ENCODE results near the gene SDCBP2. TPM values are rescaled to one million over a fixed set of nuclear protein-coding genes. Genes with fewer than 3 reads are reported as not detected.

Gene SDCBP2
- total RNA-seq, 1 donor from 2014 or later, result 1.6 TPM

DNA sequence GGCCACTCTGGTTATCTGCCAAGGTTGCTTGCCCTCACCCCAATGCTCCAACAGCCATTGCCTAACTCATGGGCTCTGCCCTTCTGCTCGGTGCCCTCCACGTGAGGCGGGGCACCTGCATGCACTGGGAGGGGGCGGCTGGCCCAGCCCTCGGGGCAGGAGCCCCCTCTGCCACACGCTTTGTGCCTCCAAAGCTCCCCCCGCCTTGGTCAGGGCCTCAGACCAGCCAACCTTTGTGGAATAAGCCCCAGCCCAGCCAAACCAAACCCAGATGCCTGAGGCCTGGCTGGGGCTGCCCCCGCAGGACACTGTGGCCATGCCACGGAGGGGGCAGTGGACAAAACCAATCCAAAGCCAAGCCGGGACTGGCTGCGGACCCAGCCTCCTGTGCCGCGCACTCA, 21.4 kb downstream of the SDCBP2 start:
- no peak overlapping the region for H3K4me3 ChIP-seq
- DNase-seq (ENCODE audit: low spot score), result no peak

GRCh38 chr20:1307171-1307570, 21.8 kb downstream of the SDCBP2 start:
- Mint-ChIP-seq H3K36me3 (no peaks in the 10 kb centered on the region), H3K27me3 (ENCODE audit: insufficient read depth, low read depth) (no peaks in the 10 kb centered on the region), H3K27ac (peak overlapping the region; percentile 42), H3K4me3 (no peak overlapping the region), H3K9me3 (no peaks in the 10 kb centered on the region), H3K4me1 (peaks cover 16% of the 10 kb centered on the region)
- Histone ChIP-seq H4K20me1 (ENCODE audit: low read depth) (no peaks in the 10 kb centered on the region), H2AFZ (replicated peaks) (no peak overlapping the region), H3K36me3 (no peaks in the 10 kb centered on the region), H3K27ac (no peak overlapping the region), H3K9me3 (ENCODE audit: low read depth) (no peaks in the 10 kb centered on the region), H3F3A (ENCODE audit: low read depth) (no peaks in the 10 kb centered on the region), H3K4me3 (no peak overlapping the region), H3K4me2 (no peak overlapping the region), H3K9ac (no peak overlapping the region), H3K4me1 (peaks cover 8% of the 10 kb centered on the region), H3K79me2 (ENCODE audit: low read depth) (no peaks in the 10 kb centered on the region), H3K27me3 (peaks cover under 1% of the 10 kb centered on the region)
- DNase-seq (ENCODE audit: low spot score), result no peak
- TF ChIP-seq, protein P1, sequence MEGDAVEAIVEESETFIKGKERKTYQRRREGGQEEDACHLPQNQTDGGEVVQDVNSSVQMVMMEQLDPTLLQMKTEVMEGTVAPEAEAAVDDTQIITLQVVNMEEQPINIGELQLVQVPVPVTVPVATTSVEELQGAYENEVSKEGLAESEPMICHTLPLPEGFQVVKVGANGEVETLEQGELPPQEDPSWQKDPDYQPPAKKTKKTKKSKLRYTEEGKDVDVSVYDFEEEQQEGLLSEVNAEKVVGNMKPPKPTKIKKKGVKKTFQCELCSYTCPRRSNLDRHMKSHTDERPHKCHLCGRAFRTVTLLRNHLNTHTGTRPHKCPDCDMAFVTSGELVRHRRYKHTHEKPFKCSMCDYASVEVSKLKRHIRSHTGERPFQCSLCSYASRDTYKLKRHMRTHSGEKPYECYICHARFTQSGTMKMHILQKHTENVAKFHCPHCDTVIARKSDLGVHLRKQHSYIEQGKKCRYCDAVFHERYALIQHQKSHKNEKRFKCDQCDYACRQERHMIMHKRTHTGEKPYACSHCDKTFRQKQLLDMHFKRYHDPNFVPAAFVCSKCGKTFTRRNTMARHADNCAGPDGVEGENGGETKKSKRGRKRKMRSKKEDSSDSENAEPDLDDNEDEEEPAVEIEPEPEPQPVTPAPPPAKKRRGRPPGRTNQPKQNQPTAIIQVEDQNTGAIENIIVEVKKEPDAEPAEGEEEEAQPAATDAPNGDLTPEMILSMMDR (IDR thresholded peaks at IDR 0.05), result no peak
- TF ChIP-seq EZH2phosphoT487 (IDR thresholded peaks at IDR 0.05) (no peak), EZH2 (IDR thresholded peaks at IDR 0.05) (no peak)

More for the DNA sequence above, 21.4 kb downstream of the SDCBP2 start:
- H2AFZ ChIP-seq (replicated peaks), result no peak overlapping the region
- Mint-ChIP-seq H3K27ac (no peak overlapping the region), H3K4me3 (no peak overlapping the region), H3K4me1 (peaks cover 16% of the 10 kb centered on the region), H3K27me3 (ENCODE audit: insufficient read depth, low read depth) (no peaks in the 10 kb centered on the region), H3K36me3 (no peaks in the 10 kb centered on the region), H3K9me3 (no peaks in the 10 kb centered on the region)
- H3K27ac ChIP-seq, result no peak overlapping the region
- H3K4me1 ChIP-seq, result peaks cover 8% of the 10 kb centered on the region
- H3K9me3 ChIP-seq (ENCODE audit: low read depth), result no peaks in the 10 kb centered on the region
- no peaks in the 10 kb centered on the region for H4K20me1 ChIP-seq (ENCODE audit: low read depth)
- H3K9ac ChIP-seq, result no peak overlapping the region
- TF ChIP-seq EZH2phosphoT487 (IDR thresholded peaks at IDR 0.05) (no peak), EZH2 (IDR thresholded peaks at IDR 0.05) (no peak)
- TF ChIP-seq, protein P1 (IDR thresholded peaks at IDR 0.05), result no peak
- no peaks in the 10 kb centered on the region for H3K36me3 ChIP-seq
- H3F3A ChIP-seq (ENCODE audit: low read depth), result no peaks in the 10 kb centered on the region
- H3K27me3 ChIP-seq, result peaks cover 4% of the 10 kb centered on the region
- no peak overlapping the region for H3K4me2 ChIP-seq
- H3K79me2 ChIP-seq (ENCODE audit: low read depth), result no peaks in the 10 kb centered on the region

DNA sequence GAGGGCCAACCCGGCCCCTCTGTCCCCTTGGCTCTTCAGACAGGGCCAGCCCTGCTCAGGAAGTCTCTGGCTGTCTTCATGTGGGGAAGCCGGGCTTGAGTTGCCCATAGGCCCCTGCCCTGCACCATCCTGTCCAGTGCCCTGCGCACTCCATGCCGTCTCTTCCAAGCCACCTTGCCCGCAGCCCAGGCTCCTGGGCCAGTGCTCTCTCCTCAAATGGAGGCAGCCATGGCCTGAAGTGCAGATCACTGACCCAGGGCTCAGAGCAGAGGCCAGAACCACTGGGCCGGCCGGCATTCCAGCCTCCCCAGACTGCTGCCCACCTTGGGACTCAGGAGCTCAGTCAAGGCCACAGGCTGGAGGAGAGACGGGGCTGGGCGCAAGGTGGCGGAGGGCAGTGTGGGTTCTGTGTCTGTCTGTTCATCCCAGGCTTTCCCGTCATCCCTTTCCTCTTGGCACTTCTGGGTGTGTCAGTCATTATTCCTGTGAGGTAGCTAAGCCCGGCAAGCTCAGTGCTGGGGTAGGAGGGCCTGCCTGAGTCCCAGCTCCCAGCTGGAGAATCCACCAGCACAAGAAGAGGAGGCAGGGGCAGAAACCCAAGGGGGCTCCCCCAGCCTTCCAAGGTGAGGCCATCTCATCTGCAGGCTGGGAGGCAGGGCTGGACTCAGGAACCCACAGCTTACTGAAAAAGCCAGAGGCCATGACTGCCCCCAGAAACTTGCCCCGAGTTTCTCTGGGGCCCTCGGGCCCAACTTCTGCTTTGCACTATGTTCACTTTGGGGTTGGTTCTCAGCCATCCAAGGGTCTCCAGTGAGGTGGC, 22.4 kb downstream of the SDCBP2 start:
- H3K9ac ChIP-seq, result no peak overlapping the region
- H3K4me1 Mint-ChIP-seq, result peaks cover 16% of the 10 kb centered on the region
- no peaks in the 10 kb centered on the region for H3F3A ChIP-seq (ENCODE audit: low read depth)
- no peaks in the 10 kb centered on the region for H3K36me3 ChIP-seq
- peaks cover 8% of the 10 kb centered on the region for H3K4me1 ChIP-seq
- peak overlapping the region; percentile 42 for H3K27ac Mint-ChIP-seq
- H3K4me3 ChIP-seq, result no peak overlapping the region
- no peaks in the 10 kb centered on the region for H3K79me2 ChIP-seq (ENCODE audit: low read depth)
- no peak overlapping the region for H3K27ac ChIP-seq
- H4K20me1 ChIP-seq (ENCODE audit: low read depth), result no peaks in the 10 kb centered on the region
- H3K27me3 ChIP-seq, result no peaks in the 10 kb centered on the region
- H3K27me3 Mint-ChIP-seq (ENCODE audit: insufficient read depth, low read depth), result no peaks in the 10 kb centered on the region
- H3K4me2 ChIP-seq, result no peak overlapping the region
- DNase-seq (ENCODE audit: low spot score), result no peak
- no peak overlapping the region for H2AFZ ChIP-seq (replicated peaks)
- H3K36me3 Mint-ChIP-seq, result no peaks in the 10 kb centered on the region
- TF ChIP-seq EZH2phosphoT487 (IDR thresholded peaks at IDR 0.05) (no peak), EZH2 (IDR thresholded peaks at IDR 0.05) (no peak)
- TF ChIP-seq, protein P1 (IDR thresholded peaks at IDR 0.05), result no peak
- H3K9me3 Mint-ChIP-seq, result no peaks in the 10 kb centered on the region
- H3K9me3 ChIP-seq (ENCODE audit: low read depth), result no peaks in the 10 kb centered on the region
- no peak overlapping the region for H3K4me3 Mint-ChIP-seq

Data from neural progenitor cell (in vitro differentiated cells).